ENCODE results near the gene CSF1R.

CSF1R gene

GRCh38 chr5:150085950-150086715 lies at the start of gene CSF1R:
Gene CSF1R (minus strand): TSS chr5:150086554. CDS start chr5:150086427, 127 bp downstream.
- DNase-seq = no peak

- DNase-seq = no peak
Observed at GRCh38 chr5:150135557-150136304, 49.4 kb upstream of the CSF1R start.

GRCh38 chr5:150134198-150134588 lies 47.8 kb upstream of the CSF1R start:
- DNase-seq = no peak

GRCh38 chr5:150133581-150134197 lies 47.3 kb upstream of the CSF1R start:
- DNase-seq = no peak

- no peak for DNase-seq
Observed at GRCh38 chr5:150132740-150133139, 46.4 kb upstream of the CSF1R start.

GRCh38 chr5:150131978-150132694 lies 45.8 kb upstream of the CSF1R start:
- no peak for DNase-seq

GRCh38 chr5:150131461-150131860 lies 45.1 kb upstream of the CSF1R start:
- DNase-seq = no peak

GRCh38 chr5:150130493-150130922 lies 44.2 kb upstream of the CSF1R start:
- no peak for DNase-seq

GRCh38 chr5:150129813-150130492 lies 43.6 kb upstream of the CSF1R start:
- DNase-seq = no peak

- DNase-seq = no peak
Observed at GRCh38 chr5:150129454-150129812, 43.1 kb upstream of the CSF1R start.

GRCh38 chr5:150126921-150127265 lies 40.5 kb upstream of the CSF1R start:
- no peak for DNase-seq

- DNase-seq = no peak
Observed at GRCh38 chr5:150126199-150126920, 40.0 kb upstream of the CSF1R start.

- no peak for DNase-seq
Observed at GRCh38 chr5:150125334-150125733, 39.0 kb upstream of the CSF1R start.

- no peak for DNase-seq
Observed at GRCh38 chr5:150124596-150124995, 38.2 kb upstream of the CSF1R start.

- DNase-seq = no peak
Observed at GRCh38 chr5:150124111-150124557, 37.8 kb upstream of the CSF1R start.

- DNase-seq = no peak
Observed at GRCh38 chr5:150123542-150123941, 37.2 kb upstream of the CSF1R start.

- no peak for DNase-seq
Observed at GRCh38 chr5:150122536-150123481, 36.5 kb upstream of the CSF1R start.

- no peak for DNase-seq
Observed at GRCh38 chr5:150122158-150122510, 35.8 kb upstream of the CSF1R start.

- no peak for DNase-seq
Observed at GRCh38 chr5:150121448-150122157, 35.2 kb upstream of the CSF1R start.
